Calu3 (cell line): ENCODE measurements around the gene FGFBP2. TPM values are rescaled to one million over a fixed set of nuclear protein-coding genes. Genes with fewer than 3 reads are reported as not detected.
A peak's percentile ranks its signal among the peaks of the same experiment; 100 is the strongest.

Experiments
- BruUV-seq: library from RNA; stranded (reverse); fragments of 400-500 nt; replicated peaks from 2 replicates; lab custom pipeline; 2021; lab: Mats Ljungman, UMichigan
- CTCF ChIA-PET: fragments of 300-600 bp; sonication (Branson Sonifier 250); formaldehyde crosslinking; loops from one replicate; lab custom pipeline; 2022; ENCODE audit warnings: antibody characterized with exemption; lab: Charles Lee
- DNase-seq: peaks from one replicate; pipeline ENCODE4 v3.0.0; 2022
- H3K27ac Mint-ChIP-seq: one replicate; pipeline ENCODE4 v1.8.0; 2022; ENCODE audit warnings: mixed read lengths; ENCODE audit not compliant: unreplicated experiment
- H3K27me3 Mint-ChIP-seq: one replicate; pipeline ENCODE4 v1.8.0; 2022; ENCODE audit warnings: mixed read lengths; ENCODE audit not compliant: unreplicated experiment
- H3K36me3 Mint-ChIP-seq: one replicate; pipeline ENCODE4 v1.8.0; 2022; ENCODE audit warnings: mild to moderate bottlenecking, moderate library complexity, mixed read lengths; ENCODE audit not compliant: insufficient read depth, unreplicated experiment
- H3K4me1 Mint-ChIP-seq: one replicate; pipeline ENCODE4 v1.8.0; 2022; ENCODE audit warnings: mild to moderate bottlenecking, low read depth, mixed read lengths; ENCODE audit not compliant: unreplicated experiment
- H3K4me3 Mint-ChIP-seq: one replicate; pipeline ENCODE4 v1.8.0; 2022; ENCODE audit warnings: mild to moderate bottlenecking, low read depth, moderate library complexity, mixed read lengths; ENCODE audit not compliant: unreplicated experiment
- H3K9me3 Mint-ChIP-seq: one replicate; pipeline ENCODE4 v1.8.0; 2022; ENCODE audit warnings: low read depth, mixed read lengths; ENCODE audit not compliant: unreplicated experiment
- CTCF ChIP-seq: fragments of 200-600 bp; IDR thresholded peaks from one replicate; pipeline ENCODE4 v1.8.0; 2022; ENCODE audit warnings: antibody characterized with exemption; ENCODE audit not compliant: unreplicated experiment
- intact Hi-C: fragments of 100-400 bp; cut with micrococcal nuclease; formaldehyde crosslinking; loops from one replicate; pipeline ENCODE4 v1.10.0; 2022; ENCODE audit not compliant: unreplicated experiment
- total RNA-seq: library from RNA; stranded (reverse); gene quantifications from 2 replicates; pipeline ENCODE4 v1.2.3, GENCODE V29; 2022

Gene FGFBP2
- total RNA-seq, 1 experiment from 2014 or later: not detected

- no peak overlapping the region for H3K4me3 Mint-ChIP-seq
- DNase-seq: no peak
- peaks cover 30% of the 10 kb centered on the region for H3K4me1 Mint-ChIP-seq
- H3K27ac Mint-ChIP-seq: peak overlapping the region; percentile 50
- BruUV-seq: no TSS peak
- peaks cover 3% of the 10 kb centered on the region for H3K9me3 Mint-ChIP-seq
- intact Hi-C loops: no loop called here
- H3K27me3 Mint-ChIP-seq: no peaks in the 10 kb centered on the region
- peaks cover 16% of the 10 kb centered on the region for H3K36me3 Mint-ChIP-seq
- TF ChIP-seq CTCF: no peak
- CTCF ChIA-PET: no interaction called here
Observed at GRCh38 chr4:15925830-15926229, 37.1 kb downstream of the FGFBP2 start.

- Mint-ChIP-seq H3K9me3 (peaks cover 3% of the 10 kb centered on the region), H3K27ac (peak overlapping the region; percentile 89), H3K4me3 (peak overlapping the region; percentile 43), H3K27me3 (no peaks in the 10 kb centered on the region), H3K36me3 (peaks cover 36% of the 10 kb centered on the region), H3K4me1 (peaks cover 63% of the 10 kb centered on the region)
- intact Hi-C loops: loop anchor here (5.0 kb wide), 1 partner anchor 39 kb away; no protein-coding TSS in a partner anchor
- CTCF ChIA-PET: interaction anchor here (0.6 to 2.0 kb wide), 4 partner anchors 14 to 116 kb away, joined by 3 to 8 read pairs (median 6); no protein-coding TSS in a partner anchor
- no peak for TF ChIP-seq CTCF
- no TSS peak for BruUV-seq
- no peak for DNase-seq
Observed at GRCh38 chr4:15921592-15921932, 41.4 kb downstream of the FGFBP2 start.

DNA sequence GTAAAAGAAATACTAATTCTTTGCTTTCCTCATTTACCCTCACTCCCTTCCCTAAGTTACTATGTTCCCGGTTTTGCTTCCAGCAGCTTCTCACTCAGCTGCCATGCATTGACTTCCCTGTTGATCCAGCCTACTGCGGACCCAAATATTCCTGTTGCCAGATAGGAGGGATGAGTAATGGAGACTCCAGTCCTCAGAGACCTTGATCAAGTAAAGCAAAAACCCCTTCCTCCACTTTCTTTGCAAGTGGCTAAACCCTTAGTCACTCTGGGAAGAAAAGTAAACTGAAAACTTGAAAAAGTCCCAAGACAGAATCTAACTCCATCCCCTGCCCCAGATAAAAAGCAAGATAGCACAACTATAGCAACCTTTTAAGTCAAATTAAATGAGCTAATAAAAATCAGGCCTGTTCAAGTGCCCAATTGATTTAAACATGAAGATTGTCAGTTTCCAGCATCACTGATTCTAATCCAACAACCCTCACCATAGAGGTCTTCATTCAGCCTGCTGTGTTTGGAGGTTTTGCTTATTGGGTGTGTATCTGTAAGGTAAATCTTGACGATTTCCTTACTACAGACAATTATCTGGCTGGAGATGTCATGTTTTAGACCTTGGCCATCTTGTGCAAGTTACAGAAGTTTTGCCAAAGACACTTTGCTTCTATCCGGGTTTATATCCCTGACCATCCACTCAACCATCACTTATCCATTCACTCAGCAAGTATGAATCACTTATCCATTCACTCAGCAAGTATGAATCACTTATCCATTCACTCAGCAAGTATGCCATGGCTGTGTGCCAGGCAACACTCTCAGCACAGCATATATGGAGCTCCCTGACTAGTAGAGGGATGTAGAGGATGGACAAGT is 42.0 kb downstream of the FGFBP2 start:
- intact Hi-C loops: loop anchor here (5.0 kb wide), 1 partner anchor 39 kb away; no protein-coding TSS in a partner anchor

More for the DNA sequence above, 42.0 kb downstream of the FGFBP2 start:
- peak overlapping the region; percentile 43 for H3K4me3 Mint-ChIP-seq
- CTCF ChIA-PET: interaction anchor here (0.6 to 2.0 kb wide), 4 partner anchors 14 to 115 kb away, joined by 3 to 8 read pairs (median 6); no protein-coding TSS in a partner anchor
- no TSS peak for BruUV-seq
- no peak for TF ChIP-seq CTCF
- peaks cover 36% of the 10 kb centered on the region for H3K36me3 Mint-ChIP-seq
- H3K27ac Mint-ChIP-seq: peak overlapping the region; percentile 89
- peaks cover 3% of the 10 kb centered on the region for H3K9me3 Mint-ChIP-seq
- H3K27me3 Mint-ChIP-seq: no peaks in the 10 kb centered on the region
- H3K4me1 Mint-ChIP-seq: peaks cover 65% of the 10 kb centered on the region
- peak; percentile 78 for DNase-seq
